ENCODE results near the gene HTRA3.

Gene HTRA3

DNA sequence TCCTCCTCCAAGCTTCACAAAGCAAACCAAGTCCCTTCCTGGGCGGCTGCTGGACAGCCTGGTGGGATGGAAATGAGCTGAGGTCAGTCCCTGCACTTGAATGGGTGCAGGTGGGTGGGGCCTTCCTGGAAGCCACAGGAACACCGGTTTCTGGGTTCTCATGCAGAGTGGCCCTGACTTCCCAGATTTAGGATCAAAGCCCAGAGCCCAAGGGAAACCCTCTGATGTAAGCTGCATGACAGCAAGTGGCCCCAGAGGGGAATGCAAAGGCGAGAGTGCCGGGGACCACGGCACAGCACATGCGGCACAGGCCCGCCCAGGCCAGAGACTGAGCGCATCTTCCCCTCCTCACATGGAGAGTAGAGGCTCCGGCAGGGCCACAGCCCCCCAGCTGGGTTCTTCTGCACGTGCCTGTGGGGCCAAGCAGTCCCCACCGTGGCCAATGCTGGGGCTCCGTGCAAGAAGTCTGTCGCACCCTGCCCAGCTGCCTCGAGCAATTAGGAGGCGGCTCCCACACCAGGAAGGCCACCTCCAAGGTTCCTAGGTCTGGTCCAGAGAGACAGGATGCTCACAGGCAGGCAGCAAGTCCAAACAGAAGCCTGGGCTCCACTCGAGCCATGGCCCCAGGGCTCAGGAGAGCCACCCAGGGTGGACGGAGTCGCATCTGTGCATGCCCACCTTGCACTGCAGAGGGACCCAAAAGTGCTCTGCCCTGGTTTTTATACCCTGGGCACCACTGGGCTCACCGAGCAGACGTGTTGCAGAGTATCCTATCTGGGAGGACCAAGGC is 83.0 kb downstream of the HTRA3 start:
- Histone ChIP-seq H3K9me3 (no peaks in the 10 kb centered on the region), H3K4me1 (peaks cover 0 to 14% (median 6%) of the 10 kb centered on the region in 4 donors), H3K27me3 (peaks cover 0 to 4% of the 10 kb centered on the region in 2 donors), H3K27ac (no peak overlapping the region), H3K4me3 (no peak overlapping the region), H3K36me3 (peaks cover 0 to 7% (median 7%) of the 10 kb centered on the region in 3 donors)
- TF ChIP-seq, protein P1, sequence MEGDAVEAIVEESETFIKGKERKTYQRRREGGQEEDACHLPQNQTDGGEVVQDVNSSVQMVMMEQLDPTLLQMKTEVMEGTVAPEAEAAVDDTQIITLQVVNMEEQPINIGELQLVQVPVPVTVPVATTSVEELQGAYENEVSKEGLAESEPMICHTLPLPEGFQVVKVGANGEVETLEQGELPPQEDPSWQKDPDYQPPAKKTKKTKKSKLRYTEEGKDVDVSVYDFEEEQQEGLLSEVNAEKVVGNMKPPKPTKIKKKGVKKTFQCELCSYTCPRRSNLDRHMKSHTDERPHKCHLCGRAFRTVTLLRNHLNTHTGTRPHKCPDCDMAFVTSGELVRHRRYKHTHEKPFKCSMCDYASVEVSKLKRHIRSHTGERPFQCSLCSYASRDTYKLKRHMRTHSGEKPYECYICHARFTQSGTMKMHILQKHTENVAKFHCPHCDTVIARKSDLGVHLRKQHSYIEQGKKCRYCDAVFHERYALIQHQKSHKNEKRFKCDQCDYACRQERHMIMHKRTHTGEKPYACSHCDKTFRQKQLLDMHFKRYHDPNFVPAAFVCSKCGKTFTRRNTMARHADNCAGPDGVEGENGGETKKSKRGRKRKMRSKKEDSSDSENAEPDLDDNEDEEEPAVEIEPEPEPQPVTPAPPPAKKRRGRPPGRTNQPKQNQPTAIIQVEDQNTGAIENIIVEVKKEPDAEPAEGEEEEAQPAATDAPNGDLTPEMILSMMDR (IDR thresholded peaks at IDR 0.05), result no peak
- intact Hi-C loops (cut with DNase I; ENCODE audit: low total_unique reads), result no loop called here
- DNase-seq, result peak; percentile 9 to 56

DNA sequence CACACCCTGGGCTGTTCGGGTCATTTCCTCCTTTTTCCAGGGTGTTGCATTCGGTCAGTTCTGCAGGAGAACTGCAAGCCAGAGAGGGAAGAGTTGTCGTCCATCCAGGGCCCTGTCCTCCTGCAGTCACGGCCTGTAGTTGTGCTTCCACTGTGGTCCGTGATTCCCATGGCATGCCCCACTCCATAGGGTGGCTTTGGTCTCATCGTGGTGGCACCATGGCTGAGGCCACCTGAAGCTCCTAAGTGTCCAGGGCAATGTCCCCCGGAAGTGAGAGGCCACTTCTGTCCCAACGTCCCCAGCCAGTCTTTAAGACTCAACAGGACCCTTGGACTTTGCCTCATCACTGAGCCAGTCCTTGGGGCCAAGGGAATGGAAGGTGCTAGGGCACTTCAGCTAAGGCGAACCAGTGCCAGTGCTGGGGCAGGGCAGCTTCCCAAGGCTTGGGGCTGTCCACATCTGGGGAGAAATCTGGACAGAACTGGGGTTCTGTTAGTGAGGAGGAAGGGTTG is 83.7 kb downstream of the HTRA3 start:
- intact Hi-C loops (cut with DNase I; ENCODE audit: low total_unique reads), result no loop called here
- DNase-seq, result peak; percentile 2 to 48
- Histone ChIP-seq H3K27ac (no peak overlapping the region), H3K4me1 (peaks cover 0 to 14% (median 6%) of the 10 kb centered on the region in 4 donors), H3K27me3 (peaks cover 0 to under 1% of the 10 kb centered on the region in 2 donors), H3K9me3 (no peaks in the 10 kb centered on the region), H3K36me3 (peaks cover 0 to 7% (median 7%) of the 10 kb centered on the region in 3 donors), H3K4me3 (no peak overlapping the region)
- TF ChIP-seq, protein P1 (IDR thresholded peaks at IDR 0.05), result no peak

DNA sequence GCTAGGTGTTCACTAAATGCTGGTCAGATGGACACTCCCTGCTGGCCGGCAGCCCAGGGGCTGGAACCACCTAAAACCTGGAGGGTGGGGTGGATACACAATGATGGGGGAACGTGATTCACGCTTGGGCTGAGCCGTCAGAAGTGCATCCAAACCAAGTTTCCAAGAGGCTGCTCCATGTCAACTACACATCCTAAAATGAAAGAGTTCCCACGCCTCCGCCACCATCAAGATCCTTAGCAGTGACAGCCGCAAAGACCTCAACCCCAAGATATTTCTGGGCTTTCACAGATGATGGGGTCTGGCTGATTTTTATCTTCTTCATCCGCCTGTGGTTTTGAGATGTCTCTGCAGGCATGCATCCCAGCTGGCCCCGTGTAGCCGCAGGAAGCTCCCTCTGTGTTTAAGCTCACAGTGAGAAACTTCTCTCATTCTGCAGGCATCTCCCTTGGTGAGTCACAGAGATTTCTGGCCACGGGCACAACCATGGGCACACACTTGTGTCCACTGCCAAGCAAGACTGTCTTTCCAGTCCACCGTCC is 84.4 kb downstream of the HTRA3 start:
- no peaks in the 10 kb centered on the region for H3K27me3 ChIP-seq
- H3K36me3 ChIP-seq, result peaks cover 0 to 7% (median 7%) of the 10 kb centered on the region in 3 donors
- intact Hi-C loops (cut with DNase I; ENCODE audit: low total_unique reads), result no loop called here
- H3K4me1 ChIP-seq, result peaks cover 0 to 14% (median 6%) of the 10 kb centered on the region in 4 donors
- TF ChIP-seq, protein P1 (IDR thresholded peaks at IDR 0.05), result no peak
- no peak overlapping the region for H3K27ac ChIP-seq
- peak; percentile 11 to 48 for DNase-seq
- H3K9me3 ChIP-seq, result no peaks in the 10 kb centered on the region
- H3K4me3 ChIP-seq, result no peak overlapping the region

DNA sequence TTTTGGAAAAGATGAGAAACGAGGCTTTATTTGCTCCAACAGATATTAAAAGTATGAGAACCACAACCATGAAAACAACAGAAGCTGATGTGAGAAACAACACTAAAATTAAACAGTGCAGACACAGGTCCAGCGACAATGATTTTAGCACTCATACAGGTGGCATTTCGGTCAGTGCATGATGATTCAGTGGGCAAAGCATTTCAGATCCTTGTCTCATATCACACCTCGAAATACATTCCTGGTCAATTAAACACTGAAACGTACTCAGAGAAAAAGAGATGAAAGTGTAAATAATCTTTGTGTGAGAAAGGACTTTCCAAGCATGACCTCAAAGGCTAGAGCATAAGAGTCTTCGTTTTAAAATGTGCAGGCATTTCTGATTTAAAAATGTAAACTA is 85.8 kb downstream of the HTRA3 start:
- intact Hi-C loops (cut with DNase I; ENCODE audit: low total_unique reads), result loop anchor here (5.0 kb wide), 1 partner anchor 308 kb away; no protein-coding TSS in a partner anchor

DNA sequence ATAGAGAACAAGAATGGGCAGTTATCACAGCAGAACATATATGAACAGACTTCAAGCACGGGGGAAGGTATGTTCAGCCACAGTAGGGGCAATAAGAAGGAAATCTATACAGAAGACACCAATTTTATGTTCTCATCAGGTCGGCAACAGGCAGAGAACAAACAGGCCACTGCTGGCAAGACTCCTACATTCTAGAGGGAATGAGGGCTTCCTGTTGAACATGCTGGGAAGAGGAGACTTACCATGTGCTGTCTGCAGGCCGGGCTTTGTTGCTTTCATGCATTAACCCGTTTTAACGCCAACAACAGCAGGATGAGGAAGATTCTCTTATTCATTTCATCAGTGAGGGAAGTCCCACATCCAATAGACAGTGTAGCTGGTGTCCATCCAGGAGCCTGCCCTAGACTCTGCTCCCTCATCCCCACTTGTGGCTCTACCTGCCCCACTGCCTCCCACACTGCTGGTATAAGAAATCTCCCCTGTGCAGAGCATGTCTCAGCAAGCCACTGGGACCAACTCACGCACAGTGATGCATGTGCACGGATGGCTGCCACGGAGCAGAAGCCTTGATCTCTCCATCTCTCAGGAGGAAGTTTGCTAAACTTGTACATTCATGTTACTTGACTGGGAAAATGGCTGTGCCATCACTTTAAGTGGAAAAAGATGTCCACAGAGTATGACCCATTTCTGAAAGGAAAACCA is 86.5 kb downstream of the HTRA3 start:
- intact Hi-C loops (cut with DNase I; ENCODE audit: low total_unique reads), result loop anchor here (5.0 kb wide), 1 partner anchor 309 kb away; no protein-coding TSS in a partner anchor
- TF ChIP-seq, protein P1 (IDR thresholded peaks at IDR 0.05), result no peak

More for the DNA sequence above, 85.8 kb downstream of the HTRA3 start:
- Histone ChIP-seq H3K4me3 (no peak overlapping the region), H3K36me3 (peaks cover 0 to 7% (median 7%) of the 10 kb centered on the region in 3 donors), H3K27ac (no peak overlapping the region), H3K4me1 (peaks cover 0 to 14% (median 6%) of the 10 kb centered on the region in 4 donors), H3K9me3 (no peaks in the 10 kb centered on the region), H3K27me3 (no peaks in the 10 kb centered on the region)
- no peak for DNase-seq
- TF ChIP-seq, protein P1 (IDR thresholded peaks at IDR 0.05), result no peak

More for the DNA sequence above, 86.5 kb downstream of the HTRA3 start:
- Histone ChIP-seq H3K4me3 (no peak overlapping the region), H3K36me3 (peaks cover 0 to 7% (median 7%) of the 10 kb centered on the region in 3 donors), H3K9me3 (no peaks in the 10 kb centered on the region), H3K4me1 (peaks cover 0 to 14% (median 6%) of the 10 kb centered on the region in 4 donors), H3K27me3 (no peaks in the 10 kb centered on the region), H3K27ac (no peak overlapping the region)
- DNase-seq, result peak in 1 of 2 donors; percentile 11

All from tibial artery (tissue), 4 donors.